ENCODE data around the gene SSU72.

The SSU72 gene

GRCh38 chr1:1583347-1584010 lies 8.8 kb upstream of the SSU72 start:
- H3K4me2 ChIP-seq (ENCODE audit: low read depth, low read length, poor library complexity, severe bottlenecking), result no peak overlapping the region
- no peaks in the 10 kb centered on the region for H3K9me3 ChIP-seq (ENCODE audit: insufficient read depth, low read depth, low read length)
- H3K27me3 ChIP-seq (ENCODE audit: insufficient read depth, low read length, poor library complexity, severe bottlenecking), result no peaks in the 10 kb centered on the region
- no peaks in the 10 kb centered on the region for H3K4me1 ChIP-seq (ENCODE audit: insufficient read depth, low read length, poor library complexity, severe bottlenecking)
- no peak overlapping the region for H2AFZ ChIP-seq (ENCODE audit: low read length)
- no peaks in the 10 kb centered on the region for H4K20me1 ChIP-seq (ENCODE audit: insufficient read depth, low read length, poor library complexity, severe bottlenecking)
- no peak for TF ChIP-seq EZH2phosphoT487 (IDR thresholded peaks at IDR 0.05; ENCODE audit: borderline replicate concordance)
- no peak for TF ChIP-seq CTCF (conservative IDR thresholded peaks at IDR 0.05; ENCODE audit: low read length)
- no peaks in the 10 kb centered on the region for H3K9me2 ChIP-seq (replicated peaks; ENCODE audit: low read depth, low read length)
- H3K36me3 ChIP-seq (ENCODE audit: insufficient read depth, low read length), result no peaks in the 10 kb centered on the region
- no peaks in the 10 kb centered on the region for H3K79me2 ChIP-seq (ENCODE audit: insufficient read depth, low read length)
- H3K9ac ChIP-seq (ENCODE audit: low read depth, low read length, poor library complexity, severe bottlenecking), result no peak overlapping the region
- no peaks in the 10 kb centered on the region for H3F3A ChIP-seq (ENCODE audit: low read depth)
- H3K4me3 ChIP-seq (ENCODE audit: low read length, poor library complexity, severe bottlenecking), result no peak overlapping the region

GRCh38 chr1:1582585-1583346 lies 8.1 kb upstream of the SSU72 start:
- H4K20me1 ChIP-seq (ENCODE audit: insufficient read depth, low read length, poor library complexity, severe bottlenecking), result no peaks in the 10 kb centered on the region
- no peaks in the 10 kb centered on the region for H3K4me1 ChIP-seq (ENCODE audit: insufficient read depth, low read length, poor library complexity, severe bottlenecking)

GRCh38 chr1:1578371-1578940 lies 3.8 kb upstream of the SSU72 start:
- Histone ChIP-seq H3K4me1 (ENCODE audit: insufficient read depth, low read length, poor library complexity, severe bottlenecking) (peaks cover 4% of the 10 kb centered on the region), H2AFZ (ENCODE audit: low read length) (no peak overlapping the region), H3K9me2 (replicated peaks; ENCODE audit: low read depth, low read length) (no peaks in the 10 kb centered on the region), H3K4me2 (ENCODE audit: low read depth, low read length, poor library complexity, severe bottlenecking) (no peak overlapping the region), H3K36me3 (ENCODE audit: insufficient read depth, low read length) (no peaks in the 10 kb centered on the region), H3F3A (ENCODE audit: low read depth) (no peaks in the 10 kb centered on the region), H3K4me3 (ENCODE audit: low read length, poor library complexity, severe bottlenecking) (no peak overlapping the region), H3K9ac (ENCODE audit: low read depth, low read length, poor library complexity, severe bottlenecking) (no peak overlapping the region), H3K27me3 (ENCODE audit: insufficient read depth, low read length, poor library complexity, severe bottlenecking) (peaks cover 4% of the 10 kb centered on the region), H3K79me2 (ENCODE audit: insufficient read depth, low read length) (peaks cover 19% of the 10 kb centered on the region), H3K9me3 (ENCODE audit: insufficient read depth, low read depth, low read length) (no peaks in the 10 kb centered on the region), H4K20me1 (ENCODE audit: insufficient read depth, low read length, poor library complexity, severe bottlenecking) (peaks cover 8% of the 10 kb centered on the region)
- TF ChIP-seq CTCF (conservative IDR thresholded peaks at IDR 0.05; ENCODE audit: low read length), result no peak

More at GRCh38 chr1:1582585-1583346, 8.1 kb upstream of the SSU72 start:
- no peaks in the 10 kb centered on the region for H3K79me2 ChIP-seq (ENCODE audit: insufficient read depth, low read length)
- H2AFZ ChIP-seq (ENCODE audit: low read length), result no peak overlapping the region
- TF ChIP-seq CTCF (conservative IDR thresholded peaks at IDR 0.05; ENCODE audit: low read length) (no peak), EZH2phosphoT487 (IDR thresholded peaks at IDR 0.05; ENCODE audit: borderline replicate concordance) (no peak)
- no peaks in the 10 kb centered on the region for H3K27me3 ChIP-seq (ENCODE audit: insufficient read depth, low read length, poor library complexity, severe bottlenecking)
- no peak overlapping the region for H3K9ac ChIP-seq (ENCODE audit: low read depth, low read length, poor library complexity, severe bottlenecking)
- H3F3A ChIP-seq (ENCODE audit: low read depth), result no peaks in the 10 kb centered on the region
- H3K4me3 ChIP-seq (ENCODE audit: low read length, poor library complexity, severe bottlenecking), result no peak overlapping the region
- no peaks in the 10 kb centered on the region for H3K36me3 ChIP-seq (ENCODE audit: insufficient read depth, low read length)
- H3K9me2 ChIP-seq (replicated peaks; ENCODE audit: low read depth, low read length), result no peaks in the 10 kb centered on the region
- no peak overlapping the region for H3K4me2 ChIP-seq (ENCODE audit: low read depth, low read length, poor library complexity, severe bottlenecking)
- H3K9me3 ChIP-seq (ENCODE audit: insufficient read depth, low read depth, low read length), result no peaks in the 10 kb centered on the region

All from Loucy (cell line).